Epithelial cell of esophagus (primary cell): ENCODE data around the gene GNG7.

ENCODE experiments used
- DNase-seq: peaks from one replicate; pipeline ENCODE4 v3.0.0; 2010; ENCODE audit warnings: low read depth
- H3K4me3 ChIP-seq: 2 replicates; pipeline ENCODE4 v1.5.1; 2011; ENCODE audit warnings: mild to moderate bottlenecking, low read length, control low read depth
- CTCF ChIP-seq: IDR thresholded peaks from 2 replicates; pipeline ENCODE4 v1.5.1; 2011; ENCODE audit warnings: low read depth, mild to moderate bottlenecking, low read length, control low read depth, inconsistent platforms; ENCODE audit not compliant: insufficient read depth; ENCODE audit errors: missing control alignments

Gene GNG7

GRCh38 chr19:2634228-2634951, 68.1 kb downstream of the GNG7 start:
- no peak for TF ChIP-seq CTCF

DNA sequence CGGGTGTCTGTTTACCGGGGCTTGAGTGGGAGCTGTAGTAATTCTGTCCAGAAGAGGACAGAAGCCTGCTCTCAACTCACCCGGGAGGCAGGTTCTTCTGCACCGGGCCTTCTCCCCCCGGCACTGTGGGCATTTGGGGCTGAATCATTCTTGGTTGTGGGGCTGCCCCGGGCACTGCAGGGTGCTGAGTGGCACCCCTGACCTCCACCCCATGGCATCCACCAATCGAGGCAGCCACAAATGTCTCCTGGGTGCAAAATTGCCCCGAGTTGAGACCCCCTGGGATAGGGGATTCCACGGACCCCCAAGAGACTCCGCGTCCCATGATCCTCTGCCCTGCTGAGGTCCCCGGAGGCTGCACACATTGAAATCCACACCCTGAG, 68.8 kb downstream of the GNG7 start:
- no peak overlapping the region for H3K4me3 ChIP-seq
- TF ChIP-seq CTCF: no peak
- no peak for DNase-seq

More at GRCh38 chr19:2634228-2634951, 68.1 kb downstream of the GNG7 start:
- no peak for DNase-seq
- H3K4me3 ChIP-seq: no peak overlapping the region

DNA sequence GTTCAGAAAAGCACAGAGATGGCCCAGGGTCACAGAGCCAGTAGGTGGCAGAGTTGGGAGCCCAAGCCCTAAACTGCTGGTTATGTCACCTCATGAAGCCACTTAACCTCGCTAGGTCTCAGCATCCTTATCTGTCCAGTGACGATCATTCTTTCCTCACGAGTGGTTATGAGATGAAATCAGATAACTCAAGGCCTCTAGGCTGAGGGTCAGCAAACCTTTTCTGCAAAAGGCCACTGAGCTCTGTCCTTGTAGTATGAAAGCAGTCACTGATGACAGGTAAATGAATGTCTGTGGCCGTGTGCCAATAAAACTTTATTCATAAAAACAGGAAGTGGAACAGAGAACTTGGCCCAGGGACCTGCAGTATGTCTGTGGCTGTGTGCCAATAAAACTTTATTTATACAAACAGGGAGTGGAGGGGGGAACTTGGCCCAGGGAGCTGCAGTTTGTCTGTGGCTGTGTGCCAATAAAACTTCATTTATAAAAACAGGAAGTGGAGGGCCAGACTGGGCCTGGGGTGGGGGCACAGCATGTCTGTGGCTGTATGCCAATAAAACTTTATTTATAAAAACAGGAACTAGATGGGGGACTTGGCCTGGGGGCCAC, 71.2 kb downstream of the GNG7 start:
- no peak overlapping the region for H3K4me3 ChIP-seq

DNA sequence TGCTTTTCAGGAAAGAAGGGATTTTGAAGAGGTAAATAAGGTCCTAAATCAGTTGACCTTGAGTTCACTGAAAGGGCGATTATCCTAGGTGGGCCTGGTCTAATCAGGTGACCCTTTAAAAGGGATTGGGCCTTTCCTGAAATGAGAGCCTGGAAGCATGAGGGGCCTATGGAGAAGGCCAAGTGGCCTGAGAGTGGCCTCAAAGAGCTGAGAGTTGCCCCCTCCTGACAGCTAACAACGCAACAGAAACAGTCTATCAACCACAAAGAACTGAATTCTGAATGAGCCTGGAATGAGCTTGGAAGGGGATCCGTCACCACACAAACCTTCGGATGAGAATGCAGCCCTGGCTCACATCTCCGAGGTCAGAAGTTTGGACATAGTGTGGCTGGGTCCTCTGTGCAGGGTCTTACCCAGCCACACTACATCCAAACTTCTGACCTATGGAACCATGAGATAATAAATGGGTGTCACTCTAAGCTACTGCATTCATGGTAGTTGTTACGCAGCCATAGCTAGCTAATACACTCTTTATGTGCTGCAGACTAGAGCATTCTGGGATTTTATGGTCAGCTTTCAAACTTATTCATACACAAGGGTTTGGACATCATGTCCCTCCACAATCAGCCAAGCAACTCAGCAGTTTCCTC, 72.0 kb downstream of the GNG7 start:
- DNase-seq: no peak
- no peak overlapping the region for H3K4me3 ChIP-seq
- TF ChIP-seq CTCF: no peak

More for the DNA sequence above, 71.2 kb downstream of the GNG7 start:
- no peak for TF ChIP-seq CTCF
- DNase-seq: no peak

- no peak overlapping the region for H3K4me3 ChIP-seq
- no peak for TF ChIP-seq CTCF
- DNase-seq: no peak
These were observed 72.8 kb downstream of the GNG7 start for GRCh38 chr19:2629491-2630351.

GRCh38 chr19:2628597-2628996, 73.9 kb downstream of the GNG7 start:
- no peak for DNase-seq
- TF ChIP-seq CTCF: no peak
- H3K4me3 ChIP-seq: no peak overlapping the region
